ENCODE measurements around the gene RC3H2. TPM values are rescaled to one million over a fixed set of nuclear protein-coding genes. Genes with fewer than 3 reads are reported as not detected.

The RC3H2 gene
- total RNA-seq, 1 donor from 2014 or later = 67.9 TPM

Other genes starting within 250 kb of the RC3H2 start
- not detected in 3 replicates for gene OR1B1, start 247.7 kb downstream of the RC3H2 start, total RNA-seq
- gene OR1L1, start 243.6 kb downstream of the RC3H2 start, total RNA-seq = not detected in 3 replicates
- not detected in 3 replicates for gene OR1L3, start 230.2 kb downstream of the RC3H2 start, total RNA-seq
- not detected in 3 replicates for gene OR1L4, start 181.4 kb downstream of the RC3H2 start, total RNA-seq
- not detected in 3 replicates for gene OR1L6, start 163.1 kb downstream of the RC3H2 start, total RNA-seq
- not detected in 3 replicates for gene OR5C1, start 116.4 kb downstream of the RC3H2 start, total RNA-seq
- gene OR1K1, start 105.2 kb downstream of the RC3H2 start, total RNA-seq = not detected in 3 replicates
- 25.7 to 30.5 TPM (median 26.8 TPM) in 3 replicates for gene PDCL, start 76.8 kb downstream of the RC3H2 start, total RNA-seq
- gene ZBTB6, start 8.0 kb upstream of the RC3H2 start, total RNA-seq = 9.6 to 10.4 TPM (median 10.2 TPM) in 3 replicates
- gene ZBTB26, start 26.2 kb upstream of the RC3H2 start, total RNA-seq = 15.7 to 16.7 TPM (median 16.2 TPM) in 3 replicates
- gene RABGAP1, start 35.7 kb upstream of the RC3H2 start, total RNA-seq = 79.6 to 88.1 TPM (median 84.5 TPM) in 3 replicates
- 2.9 to 3.8 TPM (median 3.7 TPM) in 3 replicates for gene GPR21, start 128.3 kb upstream of the RC3H2 start, total RNA-seq